GM19455 (cell line): ENCODE data around the gene SCP2.

Source experiments
- ATAC-seq: cut with Tn5 transposase; IDR thresholded peaks from one replicate; pipeline ENCODE4 v1.9.1; 2021; ENCODE audit not compliant: unreplicated experiment

SCP2 gene, protein sequence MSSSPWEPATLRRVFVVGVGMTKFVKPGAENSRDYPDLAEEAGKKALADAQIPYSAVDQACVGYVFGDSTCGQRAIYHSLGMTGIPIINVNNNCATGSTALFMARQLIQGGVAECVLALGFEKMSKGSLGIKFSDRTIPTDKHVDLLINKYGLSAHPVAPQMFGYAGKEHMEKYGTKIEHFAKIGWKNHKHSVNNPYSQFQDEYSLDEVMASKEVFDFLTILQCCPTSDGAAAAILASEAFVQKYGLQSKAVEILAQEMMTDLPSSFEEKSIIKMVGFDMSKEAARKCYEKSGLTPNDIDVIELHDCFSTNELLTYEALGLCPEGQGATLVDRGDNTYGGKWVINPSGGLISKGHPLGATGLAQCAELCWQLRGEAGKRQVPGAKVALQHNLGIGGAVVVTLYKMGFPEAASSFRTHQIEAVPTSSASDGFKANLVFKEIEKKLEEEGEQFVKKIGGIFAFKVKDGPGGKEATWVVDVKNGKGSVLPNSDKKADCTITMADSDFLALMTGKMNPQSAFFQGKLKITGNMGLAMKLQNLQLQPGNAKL

DNA sequence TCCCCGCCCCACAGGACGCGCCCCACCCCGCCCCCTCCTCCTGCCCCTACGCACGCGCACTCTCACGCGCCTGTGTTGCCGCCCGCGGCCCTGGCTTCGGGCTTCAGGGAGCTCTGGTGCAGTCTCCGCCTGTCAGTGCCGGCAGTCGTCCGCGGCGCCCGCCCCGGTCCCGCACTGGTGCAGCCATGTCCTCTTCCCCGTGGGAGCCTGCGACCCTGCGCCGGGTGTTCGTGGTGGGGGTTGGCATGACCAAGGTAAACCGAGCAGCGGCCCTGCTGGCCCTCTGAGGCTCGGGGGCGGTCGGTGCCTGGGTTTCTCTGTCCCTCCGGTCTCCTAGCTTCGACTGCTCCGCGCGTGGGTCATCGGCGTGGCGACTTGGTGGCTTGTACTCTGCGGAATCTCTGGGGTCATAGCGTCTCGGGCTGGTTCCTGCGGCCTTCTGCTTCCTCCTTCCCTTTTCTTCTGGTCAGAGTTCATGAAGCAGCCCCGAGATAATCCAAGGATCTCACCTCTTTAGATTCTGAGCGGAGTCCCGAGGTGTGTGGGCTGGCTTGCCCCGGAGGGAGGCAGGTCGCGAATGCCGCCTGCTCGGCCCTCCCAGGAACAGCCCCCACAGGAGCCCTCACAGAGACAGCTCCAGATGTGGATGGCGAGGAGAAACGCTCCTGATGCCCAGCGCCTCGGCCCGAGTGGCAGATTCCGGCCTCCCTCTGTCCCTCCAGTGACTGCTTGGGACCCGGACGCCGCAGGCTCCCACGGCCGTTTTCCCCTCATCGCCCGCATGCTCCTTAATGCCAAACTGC, at the start of gene SCP2:
Gene SCP2 (plus strand): TSS at position 65 of the 803 bp plus-strand sequence. CDS start 121 bp downstream, at position 186.
- peak; percentile 51 for ATAC-seq

DNA sequence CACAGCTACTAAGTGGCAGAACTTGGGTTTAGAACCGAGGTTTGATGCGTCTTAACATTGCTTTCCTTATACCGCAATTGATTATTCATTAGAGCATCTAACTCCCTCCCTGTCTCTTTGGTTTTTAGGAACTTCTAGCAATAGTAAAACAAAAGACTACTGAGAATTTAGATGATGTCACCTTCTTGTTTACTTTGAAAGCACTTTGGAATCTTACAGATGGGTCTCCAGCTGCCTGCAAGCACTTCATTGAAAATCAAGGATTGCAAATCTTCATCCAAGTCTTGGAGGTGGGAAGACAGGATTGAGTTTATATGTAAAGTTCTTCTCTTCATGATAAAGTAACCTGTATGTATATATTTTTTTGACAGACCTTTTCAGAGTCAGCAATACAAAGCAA, 49.5 kb upstream of the SCP2 start:
- ATAC-seq = no peak

DNA sequence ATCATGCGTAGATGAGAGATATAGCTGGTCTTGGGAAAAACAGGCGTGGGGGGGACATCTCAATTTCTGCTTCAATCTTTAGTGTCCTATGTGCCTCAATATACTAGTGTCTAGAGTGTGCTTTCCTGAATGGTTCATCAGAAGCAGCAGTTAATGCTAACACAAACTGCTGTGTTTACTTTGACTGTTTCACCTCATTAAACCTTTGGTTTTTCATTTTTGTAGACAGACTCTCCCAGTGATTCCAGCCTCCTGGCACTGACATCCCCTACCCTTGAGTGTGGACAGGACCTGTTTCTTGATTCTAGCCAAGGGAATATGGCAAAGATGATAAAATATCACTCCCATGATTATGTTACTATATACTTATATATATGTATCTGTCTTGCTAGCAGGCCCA, 46.9 kb upstream of the SCP2 start:
- ATAC-seq = no peak

DNA sequence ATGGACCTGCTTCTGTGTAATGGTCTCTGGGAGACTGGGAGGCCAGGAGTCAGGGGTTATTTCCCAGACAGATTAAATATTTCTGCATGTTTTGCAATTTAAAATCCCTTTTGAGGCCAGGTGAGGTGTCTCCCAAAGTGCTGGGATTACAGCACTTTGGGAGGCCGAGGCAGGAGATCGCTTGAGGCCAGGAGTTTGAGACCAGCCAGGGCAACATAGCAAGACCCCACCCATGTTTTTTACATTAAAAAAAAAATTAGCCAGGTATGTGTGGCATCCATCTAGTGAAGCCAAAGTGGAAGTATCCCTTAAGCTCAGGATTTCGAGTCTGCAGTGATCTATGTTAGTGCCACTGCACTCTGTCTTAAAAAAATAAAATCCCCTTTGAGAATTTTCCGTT, 39.6 kb upstream of the SCP2 start:
- no peak for ATAC-seq

DNA sequence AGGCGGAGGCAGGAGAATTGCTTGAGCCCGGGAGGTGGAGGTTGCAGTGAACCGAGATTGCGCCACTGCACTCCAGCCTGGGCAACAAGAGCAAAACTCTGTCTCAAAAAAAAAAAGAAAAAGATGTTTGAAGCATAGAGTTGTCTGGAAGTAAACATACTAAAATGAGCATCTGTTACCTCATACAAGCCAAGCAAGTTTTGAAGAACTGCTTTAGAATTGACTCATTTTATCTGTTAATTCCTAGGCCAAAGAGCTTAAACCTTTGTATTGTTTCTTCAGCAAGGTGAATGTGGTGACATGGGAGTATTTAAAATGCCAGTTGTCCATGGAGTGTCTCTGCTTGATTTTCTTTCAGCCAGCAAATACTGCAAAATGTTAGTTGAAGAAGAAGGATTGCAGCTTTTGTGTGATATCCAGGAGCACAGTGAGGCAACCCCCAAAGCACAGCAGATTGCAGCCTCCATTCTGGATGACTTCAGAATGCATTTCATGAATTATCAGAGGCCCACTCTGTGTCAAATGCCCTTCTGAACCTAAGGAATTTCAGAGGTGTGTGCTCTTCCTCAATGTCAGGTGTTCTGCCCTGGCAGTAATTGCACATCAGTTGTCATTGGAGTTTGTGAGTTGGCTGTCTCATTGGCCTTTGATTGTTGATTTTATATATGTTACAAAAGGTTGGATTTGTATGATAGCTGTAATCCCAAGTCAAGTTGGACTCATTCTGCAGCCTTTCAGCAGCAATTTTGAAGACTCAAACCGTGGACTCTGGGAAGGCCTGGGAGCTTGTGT, 34.5 kb upstream of the SCP2 start:
- ATAC-seq = no peak

DNA sequence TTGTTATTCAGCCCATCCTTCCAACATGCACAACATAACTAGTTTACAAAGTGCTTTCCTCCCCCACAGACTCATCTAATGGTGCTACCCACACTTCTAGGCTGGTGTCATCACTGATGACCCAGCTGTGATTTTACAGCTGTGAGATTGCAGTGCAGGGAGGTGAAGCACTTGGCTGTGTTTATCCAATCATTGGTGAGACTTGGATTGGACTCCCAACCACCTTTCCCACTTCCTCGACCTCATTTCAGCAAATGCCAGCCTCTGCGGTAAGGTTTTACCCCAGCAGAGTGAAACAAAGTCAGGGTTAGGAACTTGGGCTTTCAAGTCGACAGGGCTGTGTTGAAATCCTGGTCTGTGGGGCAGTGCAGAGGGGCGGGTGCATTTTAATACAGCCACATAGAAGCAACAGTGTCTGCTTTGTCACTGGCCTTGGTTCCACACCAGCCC, 27.6 kb upstream of the SCP2 start:
- no peak for ATAC-seq

DNA sequence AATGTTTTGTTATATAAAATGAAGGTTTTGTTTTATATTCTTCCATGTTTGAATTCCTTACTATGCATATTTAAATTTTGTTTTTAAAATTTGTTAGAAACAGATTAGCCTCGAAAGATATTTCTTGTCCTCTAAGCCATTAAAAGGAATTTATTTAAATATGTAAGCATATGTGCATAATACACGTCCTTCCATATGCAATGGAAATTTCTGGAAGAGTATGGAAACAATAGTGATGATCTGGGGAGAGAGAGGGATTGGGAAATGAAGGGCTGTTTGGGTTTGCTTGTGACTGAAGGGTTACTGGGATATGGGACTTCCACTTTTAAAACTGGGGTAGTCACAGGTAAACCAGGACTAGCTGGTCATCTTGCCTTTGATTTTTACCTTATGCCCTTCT, 26.7 kb upstream of the SCP2 start:
- ATAC-seq = no peak

DNA sequence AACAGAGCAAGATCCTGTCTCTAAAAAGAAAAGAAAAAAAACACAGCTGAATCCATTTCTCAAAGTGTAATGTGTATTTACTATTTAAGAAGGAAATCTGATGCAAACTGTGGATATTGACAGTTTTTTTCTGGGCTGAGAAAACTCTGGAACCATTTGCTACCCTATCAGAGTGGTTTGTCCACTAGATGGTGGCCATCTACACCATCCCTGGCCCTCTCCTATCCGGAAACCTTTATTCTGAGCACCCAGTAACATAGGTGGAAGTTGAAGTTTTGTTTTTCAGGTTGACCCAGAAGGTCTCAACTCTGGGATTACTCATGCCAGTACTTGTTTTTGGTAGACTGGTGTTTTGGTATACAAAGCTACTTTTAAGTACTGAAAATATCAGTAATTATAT, 25.7 kb upstream of the SCP2 start:
- no peak for ATAC-seq

DNA sequence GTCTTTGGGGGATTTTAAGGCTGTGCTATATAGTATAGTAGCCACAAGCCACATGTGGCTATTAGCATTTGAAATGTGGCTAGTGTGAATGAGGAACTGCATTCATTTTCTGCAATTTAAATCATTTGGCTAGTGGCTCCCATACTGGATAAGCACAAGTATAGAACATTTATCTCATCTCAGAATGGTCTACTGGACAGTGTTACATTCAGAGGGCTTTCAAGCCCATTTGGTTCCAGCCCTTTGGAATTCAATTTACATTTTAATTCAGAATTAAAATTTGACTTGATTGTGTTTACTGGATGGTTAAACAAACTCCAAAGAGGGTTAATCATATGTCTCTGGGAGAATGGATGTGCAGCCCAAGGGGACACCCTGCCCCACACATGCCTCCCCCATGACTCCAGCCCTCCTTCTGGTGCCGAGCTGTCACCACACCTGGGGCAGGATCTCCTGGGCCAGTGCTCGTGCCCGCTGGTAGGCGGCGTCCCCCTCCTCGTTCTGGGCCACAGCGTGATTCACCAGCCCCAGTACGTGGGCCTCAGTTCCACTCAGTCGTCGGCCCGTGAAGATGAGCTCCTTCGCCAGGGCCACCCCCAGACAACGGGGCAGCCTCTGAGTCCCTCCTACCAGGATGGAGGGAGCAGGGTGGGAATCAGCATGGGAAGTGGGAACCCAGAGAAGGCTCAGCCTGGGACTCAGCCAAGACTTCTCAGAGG, 22.7 kb upstream of the SCP2 start:
- ATAC-seq = no peak

DNA sequence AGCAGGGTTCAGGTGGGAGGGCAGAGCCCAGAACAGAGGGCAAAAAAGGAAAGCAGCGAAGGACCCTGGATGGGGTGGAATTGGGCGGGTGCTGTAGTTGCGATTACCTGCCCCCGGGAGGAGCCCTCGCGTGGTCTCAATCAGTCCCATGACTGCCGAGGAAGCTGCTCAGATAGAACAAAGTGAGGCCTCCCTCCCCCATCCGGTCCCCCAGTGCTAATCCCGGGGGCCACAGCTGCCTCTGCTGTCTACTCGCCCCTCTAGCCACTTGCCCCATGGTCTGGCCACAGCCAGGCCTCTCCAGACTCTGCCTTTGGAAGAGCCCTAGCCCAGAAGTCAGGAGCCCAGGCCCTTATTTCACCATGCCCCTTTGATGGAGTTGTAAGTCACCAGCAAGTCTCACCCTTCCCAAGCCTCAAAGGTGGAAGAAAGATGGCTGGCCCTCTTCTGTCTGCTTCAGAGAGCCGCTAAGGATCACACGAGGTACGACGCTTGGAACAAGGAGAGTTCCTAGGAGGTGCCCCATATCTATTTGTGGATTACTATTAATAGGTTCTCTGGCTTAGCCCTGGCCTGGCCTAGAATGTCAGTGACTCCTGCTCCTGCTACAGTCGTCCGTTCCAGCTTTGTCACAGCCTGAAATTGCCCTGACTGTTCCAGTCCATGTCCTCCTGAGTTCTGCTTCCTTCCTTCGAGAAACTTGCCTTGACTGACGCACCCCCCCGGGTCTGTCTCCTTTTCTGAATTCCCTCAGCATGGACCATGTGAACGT, 22.0 kb upstream of the SCP2 start:
- ATAC-seq = no peak

DNA sequence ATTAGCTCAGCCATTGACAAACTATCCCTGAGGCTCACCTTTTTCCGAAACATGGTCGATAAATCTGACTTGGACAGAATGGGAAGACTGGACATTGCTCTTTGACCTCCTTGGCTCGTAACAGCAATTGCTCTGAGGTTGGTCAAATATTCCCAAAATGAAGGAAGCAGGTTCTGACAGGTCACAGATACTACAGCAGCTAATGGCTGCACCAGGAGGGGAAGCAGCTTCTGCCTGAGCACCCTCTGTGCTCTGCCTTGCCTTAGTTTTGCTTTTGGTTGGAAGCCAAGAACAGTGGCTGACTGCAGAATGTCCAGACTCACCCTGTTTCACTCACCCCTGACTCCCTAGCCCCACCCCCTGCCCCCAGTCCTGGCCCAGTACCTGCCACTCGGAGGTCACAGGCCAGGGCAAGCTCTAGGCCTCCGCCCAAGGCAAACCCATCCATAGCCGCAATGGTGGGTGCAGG, 20.9 kb upstream of the SCP2 start:
- no peak for ATAC-seq

DNA sequence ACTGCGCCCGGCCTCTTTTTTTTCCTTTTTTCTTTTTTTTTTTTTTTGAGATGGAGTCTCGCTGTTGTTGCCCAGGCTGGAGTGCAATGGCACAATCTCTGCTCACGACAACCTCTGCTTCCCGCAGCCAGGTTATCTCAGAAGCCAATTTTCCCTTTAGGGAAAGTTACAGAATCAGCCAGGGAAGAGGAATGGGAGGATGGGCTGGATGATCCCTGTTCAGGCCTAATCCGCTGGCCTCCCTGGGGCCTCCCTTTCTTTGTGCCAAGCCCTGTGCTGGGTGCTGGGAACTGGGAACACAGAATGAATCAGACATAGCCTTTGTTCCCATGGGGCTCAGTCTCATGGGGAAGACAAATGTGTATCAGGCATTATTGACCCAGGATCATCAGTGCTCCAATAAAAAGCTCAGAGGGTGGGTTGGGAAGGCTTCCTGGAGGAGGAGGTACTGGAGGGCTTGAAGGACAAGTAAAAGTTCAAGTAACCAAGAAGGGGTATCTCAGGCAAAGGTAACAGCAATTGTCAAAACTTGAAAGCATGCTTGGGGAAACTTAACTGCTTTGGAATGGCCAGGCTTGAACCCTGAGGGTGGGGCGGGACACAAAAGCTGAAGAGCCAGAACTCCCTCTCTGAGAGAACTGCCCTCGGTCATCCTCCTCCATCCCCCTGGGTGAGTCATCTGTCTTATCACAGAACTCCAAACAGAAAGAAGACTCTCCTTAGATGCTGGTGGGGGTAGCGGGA, 19.8 kb upstream of the SCP2 start:
- ATAC-seq = no peak

DNA sequence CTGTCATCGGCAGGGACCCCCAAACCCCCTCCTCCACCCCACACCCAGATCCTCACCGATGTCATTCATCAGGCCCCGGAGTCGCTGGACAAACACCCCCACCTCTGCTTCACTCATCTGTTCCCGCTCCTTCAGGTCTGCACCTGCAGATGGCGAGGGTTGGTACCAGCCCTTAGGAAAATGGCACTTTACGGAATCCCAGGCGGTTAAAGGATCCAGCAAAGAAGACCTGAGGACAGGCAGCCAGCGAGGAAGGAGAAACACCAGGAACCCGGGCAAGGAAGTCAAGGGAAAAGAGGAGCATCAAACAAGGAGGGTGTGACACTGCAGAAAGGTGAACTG, 19.3 kb upstream of the SCP2 start:
- ATAC-seq = no peak

DNA sequence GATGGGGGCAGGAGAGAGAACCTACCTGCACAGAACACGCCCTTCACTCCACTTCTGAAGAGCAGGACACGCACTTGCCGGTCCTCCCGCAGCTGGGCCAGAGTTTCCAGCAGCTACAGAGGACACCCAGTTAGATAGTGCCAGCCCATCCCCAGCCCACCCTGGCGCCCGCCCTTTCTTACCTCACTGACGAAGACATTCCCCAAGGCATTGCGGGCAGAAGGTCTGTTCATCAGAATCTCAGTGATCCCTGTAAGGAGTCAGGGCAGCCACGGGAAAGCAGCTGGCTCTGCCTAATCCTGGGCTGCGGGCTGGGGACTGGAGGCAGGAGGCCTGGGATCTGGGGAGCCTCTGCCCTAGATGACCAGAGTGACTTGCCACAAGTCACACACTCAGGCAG, 15.5 kb upstream of the SCP2 start:
- no peak for ATAC-seq

DNA sequence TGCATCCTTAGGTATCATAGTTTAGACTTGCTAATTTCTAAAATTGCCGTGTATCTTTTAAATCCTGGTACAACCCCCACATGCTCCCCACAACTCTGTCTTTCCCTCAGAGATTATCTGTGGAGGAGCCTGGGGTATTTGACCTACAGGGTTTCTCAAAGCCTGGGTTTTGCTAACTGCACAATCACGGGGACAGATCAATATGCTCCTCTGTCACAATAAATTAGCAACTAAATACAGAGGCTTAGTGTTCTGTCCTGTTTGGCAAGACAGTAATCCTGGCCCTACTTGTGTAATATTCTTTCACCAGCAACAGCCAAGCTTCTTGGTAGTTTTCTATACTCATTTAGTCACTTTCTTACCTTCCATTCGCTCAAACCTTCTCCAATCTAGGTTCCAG, 14.1 kb upstream of the SCP2 start:
- ATAC-seq = no peak

DNA sequence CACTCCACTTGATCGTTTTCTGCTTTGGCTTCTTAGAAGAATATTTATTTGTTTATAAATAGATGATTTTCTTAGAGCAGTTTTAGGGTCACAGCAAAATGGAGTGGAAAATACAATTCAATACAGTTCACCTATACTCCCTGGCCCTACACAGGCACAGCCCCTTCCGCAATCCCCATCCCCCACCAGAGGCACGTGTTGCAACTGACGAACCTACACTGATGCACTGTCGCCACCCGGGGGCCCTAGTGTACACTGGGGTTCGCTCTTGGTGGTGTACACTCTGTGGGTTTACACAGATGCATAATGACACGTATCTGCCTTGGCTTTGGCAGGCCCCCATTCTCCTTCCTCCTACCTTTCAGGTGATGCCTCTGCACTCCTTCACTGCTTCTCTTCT, 13.5 kb upstream of the SCP2 start:
- ATAC-seq = no peak

DNA sequence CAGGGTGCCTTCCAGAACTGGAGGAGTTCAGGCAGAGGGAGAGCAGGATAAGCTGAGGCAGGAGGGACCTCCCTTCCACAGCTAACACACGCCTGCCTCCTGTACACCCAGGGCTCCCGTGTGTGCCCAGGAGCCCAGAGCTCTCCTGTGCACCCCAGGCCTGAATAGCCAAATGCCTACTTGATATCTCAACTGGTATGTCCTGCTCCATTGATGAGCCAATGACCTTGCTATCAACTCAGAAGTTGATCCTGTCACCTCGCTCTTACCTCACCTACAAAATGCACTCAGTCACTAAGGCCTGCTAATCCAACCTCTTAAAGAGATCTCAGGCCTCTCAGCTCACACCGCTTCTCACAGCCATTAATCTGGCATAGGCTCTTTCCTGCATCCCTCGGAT, 12.6 kb upstream of the SCP2 start:
- ATAC-seq = no peak

DNA sequence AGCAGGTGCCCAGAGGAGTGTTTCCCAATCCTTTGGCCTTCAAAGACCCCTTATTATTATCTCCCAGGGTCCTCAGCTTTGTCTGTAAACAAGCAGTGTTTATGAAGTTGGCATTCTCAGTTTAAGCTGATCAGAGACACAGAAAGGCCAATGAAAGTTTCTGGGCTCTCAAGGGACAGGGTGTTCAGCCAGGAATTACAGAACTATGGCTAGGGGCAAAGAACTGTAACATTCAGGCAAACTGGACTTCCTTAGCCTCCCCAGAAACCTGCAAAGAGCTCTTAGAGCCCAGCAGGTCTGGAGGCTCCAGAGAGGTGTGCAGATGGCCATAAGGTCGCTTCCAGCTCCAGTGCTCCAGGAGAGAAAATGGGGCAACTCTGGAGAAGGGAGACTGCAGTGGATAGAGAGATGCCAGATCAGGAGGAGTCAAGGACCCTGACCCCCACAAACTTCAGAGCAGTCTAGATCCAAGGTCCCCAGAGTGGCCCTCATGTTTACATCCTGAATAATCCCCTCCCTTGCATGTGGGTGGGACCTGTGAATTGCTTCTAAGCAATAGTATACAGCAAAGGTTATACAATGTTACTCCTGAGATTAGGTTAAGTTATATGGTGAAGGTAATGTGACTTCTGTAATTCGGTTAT, 11.7 kb upstream of the SCP2 start:
- ATAC-seq = no peak

DNA sequence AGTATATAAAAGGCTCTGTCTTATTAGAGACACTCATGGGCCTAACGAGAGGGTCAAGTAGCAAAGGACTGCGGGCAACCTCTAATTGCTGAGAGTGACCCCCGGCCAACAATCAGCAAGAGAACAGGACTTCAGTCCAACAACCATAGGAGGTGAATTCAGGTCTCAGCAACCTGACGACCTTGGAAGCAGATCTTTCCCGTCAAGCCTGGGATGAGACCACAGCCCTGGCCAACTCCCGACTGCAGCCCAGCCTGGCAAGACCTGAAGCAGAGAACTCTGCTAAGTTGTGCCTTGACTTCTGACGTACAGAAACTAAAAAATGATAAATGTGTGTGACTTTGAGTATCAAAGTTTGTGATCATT, 11.2 kb upstream of the SCP2 start:
- ATAC-seq = no peak
